AG04450 (cell line): Measurements from ENCODE around the gene ADCY5. TPM values are rescaled to one million over a fixed set of nuclear protein-coding genes. Genes with fewer than 3 reads are reported as not detected.

ENCODE experiments used
- CTCF ChIA-PET: fragments of 300-600, 350-600 bp; formaldehyde crosslinking; extraction: SDS; loops from one replicate; lab custom pipeline; 2022; ENCODE audit warnings: antibody characterized with exemption, inconsistent platforms; lab: Charles Lee
- POLR2A ChIA-PET: fragments of 350-600 bp; formaldehyde crosslinking; extraction: SDS; loops from one replicate; lab custom pipeline; 2021; ENCODE audit warnings: antibody characterized with exemption, inconsistent platforms; lab: Yijun Ruan, JAX
- DNase-seq: peaks from one replicate; pipeline ENCODE4 v3.0.0-alpha.2; 2011; ENCODE audit warnings: low read depth, low spot score
- H3K27ac ChIP-seq: one replicate; pipeline ENCODE4 v1.5.1; 2012; ENCODE audit warnings: low read depth, low read length, control low read depth
- H3K27me3 ChIP-seq: one replicate; pipeline ENCODE4 v1.6.0; 2012; ENCODE audit warnings: low read length; ENCODE audit not compliant: control insufficient read depth, insufficient read depth
- H3K4me3 ChIP-seq: 2 replicates; pipeline ENCODE4 v1.5.1; 2011; ENCODE audit warnings: mild to moderate bottlenecking, low read depth, low read length, control low read depth
- H3K9me3 ChIP-seq: 2 replicates; pipeline ENCODE4 v1.5.1; 2012; ENCODE audit warnings: low read length; ENCODE audit not compliant: control insufficient read depth, insufficient read depth
- CTCF ChIP-seq: IDR thresholded peaks from 2 replicates; pipeline ENCODE4 v1.5.1; 2011; ENCODE audit warnings: low read depth, low read length, control low read depth, inconsistent platforms
- polyA plus RNA-seq: library from polyadenylated mRNA; depleted of rRNA; stranded (reverse); fragments of >200 nt; gene quantifications from 2 replicates; pipeline ENCODE4 v1.2.3, GENCODE V29; 2011

ADCY5 gene
- polyA plus RNA-seq, 1 experiment = 0.20 TPM

GRCh38 chr3:123447416-123447748 is 1.5 kb downstream of the ADCY5 start:
- Histone ChIP-seq H3K9me3 (peaks cover 5% of the 10 kb centered on the region; the same call in 1 of the 2 replicates), H3K27me3 (peaks cover 60% of the 10 kb centered on the region), H3K27ac (no peak overlapping the region), H3K4me3 (no peak overlapping the region)
- ChIA-PET POLR2A (no interaction called here), CTCF (no interaction called here)
- DNase-seq = no peak
- no peak for TF ChIP-seq CTCF

- H3K27ac ChIP-seq = no peak overlapping the region
- POLR2A ChIA-PET = no interaction called here
- CTCF ChIA-PET = no interaction called here
- no peak for TF ChIP-seq CTCF
- DNase-seq = no peak
- H3K9me3 ChIP-seq = peaks cover 5% of the 10 kb centered on the region; the same call in 1 of the 2 replicates
- H3K4me3 ChIP-seq = no peak overlapping the region
- peaks cover 61% of the 10 kb centered on the region for H3K27me3 ChIP-seq
These were observed 2.2 kb downstream of the ADCY5 start for GRCh38 chr3:123446610-123447109.

- H3K27me3 ChIP-seq = peaks cover 66% of the 10 kb centered on the region
- ChIA-PET CTCF (no interaction called here), POLR2A (no interaction called here)
- H3K4me3 ChIP-seq = no peak overlapping the region
- H3K27ac ChIP-seq = no peak overlapping the region
- DNase-seq = no peak
- H3K9me3 ChIP-seq = peaks cover 5% of the 10 kb centered on the region; the same call in 1 of the 2 replicates
- no peak for TF ChIP-seq CTCF
These were observed 2.7 kb downstream of the ADCY5 start for GRCh38 chr3:123446210-123446609.

- CTCF ChIA-PET = interaction anchor here (0.7 kb wide), 1 partner anchor 44 kb away, joined by 3 read pairs; no protein-coding TSS in a partner anchor
These were observed 3.2 kb downstream of the ADCY5 start for GRCh38 chr3:123445702-123446101.

More at GRCh38 chr3:123445702-123446101, 3.2 kb downstream of the ADCY5 start:
- POLR2A ChIA-PET = interaction anchor here (0.7 kb wide), 1 partner anchor 89 kb away, joined by 5 read pairs; no protein-coding TSS in a partner anchor
- Histone ChIP-seq H3K27ac (no peak overlapping the region), H3K4me3 (no peak overlapping the region), H3K27me3 (peaks cover 66% of the 10 kb centered on the region), H3K9me3 (peaks cover 5% of the 10 kb centered on the region; the same call in 1 of the 2 replicates)
- no peak for DNase-seq
- no peak for TF ChIP-seq CTCF
